Naive thymus-derived CD8-positive, alpha-beta T cell (primary cell): ENCODE measurements around the gene ELOVL7. TPM values are rescaled to one million over a fixed set of nuclear protein-coding genes. Genes with fewer than 3 reads are reported as not detected.
A peak's percentile ranks its signal among the peaks of the same experiment; 100 is the strongest.

ENCODE experiments used
- ATAC-seq, 2 donors: fragments of 150-1000 bp; cut with Tn5 transposase in 1 of 2; sonication (Bioruptor Pico), chemical (Tn5 transposase) in 1 of 2; 1 replicate in 1 of 2; 2 replicates in 1 of 2; pipeline ENCODE4 v1.10.0; 2021; ENCODE audit warnings: mild to moderate bottlenecking in 2 of 2, moderate library complexity in 2 of 2
- POLR2A ChIA-PET: fragments of 350-600 bp; sonication (Branson Sonifier 250); formaldehyde crosslinking; loops from one replicate; lab custom pipeline; 2021; ENCODE audit warnings: antibody characterized with exemption; lab: Charles Lee
- DNase-seq, 10 donors: peaks; one replicate each; pipeline versions ENCODE4 v3.0.0 to v3.0.0-alpha.2; 2020 to 2022
- H3K27ac Mint-ChIP-seq, 10 donors: one replicate each; pipeline ENCODE4 v1.8.0; 2020 to 2022; ENCODE audit warnings: mild to moderate bottlenecking in 10 of 10, mixed read lengths in 10 of 10, moderate library complexity in 4 of 10, inconsistent platforms in 1 of 10
- H3K27me3 Mint-ChIP-seq, 5 donors: one replicate each; pipeline ENCODE4 v1.8.0; 2021 to 2022; ENCODE audit warnings: mixed read lengths in 5 of 5
- H3K36me3 Mint-ChIP-seq, 3 donors: one replicate each; pipeline ENCODE4 v1.8.0; 2020 to 2022; ENCODE audit warnings: mixed read lengths in 3 of 3, mild to moderate bottlenecking in 2 of 3, inconsistent platforms in 1 of 3
- H3K4me1 Mint-ChIP-seq, 4 donors: one replicate each; pipeline ENCODE4 v1.8.0; 2021 to 2022; ENCODE audit warnings: mixed read lengths in 4 of 4
- H3K4me3 Mint-ChIP-seq, 10 donors: one replicate each; pipeline ENCODE4 v1.8.0; 2020 to 2022; ENCODE audit warnings: mild to moderate bottlenecking in 10 of 10, mixed read lengths in 10 of 10, moderate library complexity in 6 of 10, inconsistent platforms in 1 of 10
- H3K9me3 Mint-ChIP-seq, 9 donors: one replicate each; pipeline ENCODE4 v1.8.0; 2020 to 2022; ENCODE audit warnings: mixed read lengths in 9 of 9, mild to moderate bottlenecking in 3 of 9, inconsistent platforms in 1 of 9, moderate library complexity in 1 of 9
- polyA plus RNA-seq, 3 donors: library from polyadenylated mRNA; unstranded; fragments of 300-500 nt; fragmentation: Illumina TruSeq; gene quantifications; one replicate each; pipeline ENCODE4 v1.2.3, GENCODE V29; 2021
- total RNA-seq, 8 experiments: library from RNA in 2 of 8; stranded (reverse) in 2 of 8; gene quantifications; one replicate each; pipeline ENCODE4 v1.2.3 and lab custom pipeline; 2021 to 2026

ELOVL7 gene
- total and polyA plus RNA-seq, 5 experiments from 2014 or later = 0.29 TPM; not detected in 4

- ATAC-seq (no peak), DNase-seq (no peak)
- Mint-ChIP-seq H3K4me3 (no peak overlapping the region), H3K36me3 (peaks cover 0 to 8% (median 0%) of the 10 kb centered on the region in 3 donors), H3K4me1 (no peaks in the 10 kb centered on the region), H3K9me3 (peaks cover 0 to 7% (median 4%) of the 10 kb centered on the region in 9 donors), H3K27ac (no peak overlapping the region), H3K27me3 (peaks cover 0 to 3% (median 0%) of the 10 kb centered on the region in 5 donors)
- POLR2A ChIA-PET = no interaction called here
These were observed 8.9 kb upstream of the ELOVL7 start for GRCh38 chr5:60852940-60853339.

DNA sequence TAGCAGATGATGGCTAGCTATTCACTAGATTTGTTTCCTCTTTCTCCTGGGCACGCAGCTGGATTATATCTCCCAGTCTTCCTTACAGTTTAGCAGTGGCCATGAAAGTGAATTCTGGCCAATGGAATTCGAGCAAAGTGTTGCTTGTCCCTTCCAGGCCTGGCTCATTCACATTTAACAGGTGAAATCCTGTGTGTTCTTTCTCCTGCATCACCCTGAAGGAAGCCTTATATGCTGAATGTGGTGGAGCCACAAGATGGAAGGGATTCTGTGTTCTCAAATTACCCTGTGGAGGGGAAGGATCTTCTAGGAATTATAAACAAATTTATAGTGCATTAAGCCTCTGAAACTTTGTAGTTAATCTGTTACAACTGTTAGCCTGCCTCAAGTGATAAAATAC lies 8.2 kb upstream of the ELOVL7 start:
- Mint-ChIP-seq H3K4me1 (no peaks in the 10 kb centered on the region), H3K27ac (no peak overlapping the region), H3K27me3 (peaks cover 0 to 3% (median 0%) of the 10 kb centered on the region in 5 donors), H3K36me3 (peaks cover 0 to 4% (median 0%) of the 10 kb centered on the region in 3 donors), H3K9me3 (peaks cover 0 to 7% (median 2%) of the 10 kb centered on the region in 9 donors), H3K4me3 (no peak overlapping the region)
- DNase-seq (no peak), ATAC-seq (no peak)
- POLR2A ChIA-PET = no interaction called here

DNA sequence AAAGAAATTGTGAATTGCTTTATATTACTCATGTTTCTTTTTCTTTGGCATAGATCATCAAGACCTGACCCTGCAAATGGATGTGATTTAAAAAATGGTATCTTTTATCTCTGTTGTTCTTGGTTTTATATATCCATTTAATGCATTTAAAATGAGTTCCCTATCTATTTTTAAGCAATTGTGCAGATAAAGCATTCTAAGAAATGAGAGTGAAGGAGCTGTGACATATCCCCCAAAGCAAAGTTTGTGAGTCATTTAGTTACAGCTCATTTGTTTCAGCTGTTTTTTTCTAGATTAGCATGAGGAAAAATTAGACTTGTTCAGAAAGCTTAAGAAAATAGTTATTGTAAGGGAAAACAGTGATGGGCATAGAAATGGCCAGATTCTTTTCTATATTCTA lies 7.6 kb upstream of the ELOVL7 start:
- H3K36me3 Mint-ChIP-seq = peaks cover 0 to 4% (median 0%) of the 10 kb centered on the region in 3 donors
- ATAC-seq (no peak), DNase-seq (no peak)
- peaks cover 0 to 5% (median 4%) of the 10 kb centered on the region in 5 donors for H3K27me3 Mint-ChIP-seq
- no peaks in the 10 kb centered on the region for H3K4me1 Mint-ChIP-seq
- no peak overlapping the region for H3K4me3 Mint-ChIP-seq
- POLR2A ChIA-PET = no interaction called here
- H3K9me3 Mint-ChIP-seq = peaks cover 0 to 7% (median under 1%) of the 10 kb centered on the region in 9 donors
- no peak overlapping the region for H3K27ac Mint-ChIP-seq

DNA sequence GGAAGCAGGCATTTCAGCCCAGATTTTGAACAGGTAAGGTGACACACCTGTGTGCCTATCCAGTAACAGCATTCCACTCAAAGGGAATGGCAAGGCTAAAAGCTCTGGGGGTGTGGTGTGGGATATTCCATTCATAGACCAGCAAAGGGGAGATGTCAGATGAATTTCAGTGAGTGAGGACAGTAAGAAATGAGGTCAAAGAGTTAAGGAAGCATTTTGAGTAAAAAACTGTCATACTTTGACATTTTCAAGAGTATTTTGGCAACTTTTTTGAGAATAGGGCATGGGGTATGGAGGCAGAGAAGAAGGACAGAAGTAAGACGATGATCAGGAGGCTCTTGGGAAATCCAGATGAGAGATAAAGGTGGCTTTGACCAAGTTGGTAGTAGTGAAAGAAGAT lies 2.2 kb upstream of the ELOVL7 start:
- no peaks in the 10 kb centered on the region for H3K9me3 Mint-ChIP-seq
- no peak overlapping the region for H3K4me3 Mint-ChIP-seq
- peaks cover 5 to 15% (median 9%) of the 10 kb centered on the region in 4 donors for H3K4me1 Mint-ChIP-seq
- POLR2A ChIA-PET = no interaction called here
- H3K27me3 Mint-ChIP-seq = peaks cover 26 to 51% (median 43%) of the 10 kb centered on the region in 5 donors
- ATAC-seq = no peak
- H3K27ac Mint-ChIP-seq = no peak overlapping the region
- peaks cover 0 to 11% (median 0%) of the 10 kb centered on the region in 3 donors for H3K36me3 Mint-ChIP-seq
- no peak for DNase-seq

DNA sequence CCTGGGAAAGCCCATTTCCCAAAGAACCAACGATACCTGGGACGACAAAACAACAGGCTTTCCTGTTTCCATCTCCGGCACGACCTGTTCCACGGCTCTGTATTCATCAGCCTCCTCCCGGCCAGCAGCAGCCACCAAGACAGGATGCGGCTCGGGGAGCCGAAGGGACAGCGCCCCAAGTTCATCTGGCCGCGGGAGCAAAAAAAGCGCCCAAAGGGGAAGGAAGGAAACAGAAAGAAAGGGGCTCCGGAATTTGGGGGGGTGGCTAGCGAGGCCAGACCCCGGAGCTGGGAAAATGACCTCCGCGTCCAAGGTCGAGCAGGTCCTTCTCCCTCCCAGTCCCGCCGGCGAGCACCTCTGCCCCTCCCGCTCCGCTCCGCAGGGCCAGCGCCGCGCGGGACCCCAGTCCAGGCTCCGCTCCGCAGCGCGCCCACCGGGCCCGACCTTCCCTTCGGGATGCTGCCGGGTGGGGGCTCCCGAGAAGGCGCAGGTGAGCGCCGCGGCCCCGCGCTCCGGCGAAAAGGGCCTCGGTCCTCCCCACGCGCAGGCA lies 608 bp downstream of the ELOVL7 start:
- Mint-ChIP-seq H3K27ac (no peak overlapping the region), H3K27me3 (peaks cover 34 to 67% (median 51%) of the 10 kb centered on the region in 5 donors), H3K9me3 (no peaks in the 10 kb centered on the region), H3K4me1 (peaks cover 5 to 15% (median 9%) of the 10 kb centered on the region in 4 donors), H3K4me3 (peak overlapping the region; percentile 30 to 74 (median 64)), H3K36me3 (peaks cover 0 to 11% (median 0%) of the 10 kb centered on the region in 3 donors)
- DNase-seq (no peak), ATAC-seq (no peak)
- POLR2A ChIA-PET = no interaction called here

GRCh38 chr5:60842871-60843385 lies 1.1 kb downstream of the ELOVL7 start:
- Mint-ChIP-seq H3K4me1 (peaks cover 5 to 15% (median 9%) of the 10 kb centered on the region in 4 donors), H3K36me3 (peaks cover 0 to 11% (median 0%) of the 10 kb centered on the region in 3 donors), H3K27me3 (peaks cover 34 to 67% (median 54%) of the 10 kb centered on the region in 5 donors), H3K4me3 (peak overlapping the region; percentile 30 to 79 (median 70)), H3K27ac (peak overlapping the region in 1 of 10 donors; percentile 1), H3K9me3 (no peaks in the 10 kb centered on the region)
- no peak for ATAC-seq
- no peak for DNase-seq
- POLR2A ChIA-PET = no interaction called here

- peaks cover 5 to 15% (median 9%) of the 10 kb centered on the region in 4 donors for H3K4me1 Mint-ChIP-seq
- H3K27me3 Mint-ChIP-seq = peaks cover 32 to 62% (median 48%) of the 10 kb centered on the region in 5 donors
- H3K4me3 Mint-ChIP-seq = no peak overlapping the region
- POLR2A ChIA-PET = no interaction called here
- ATAC-seq (no peak), DNase-seq (no peak)
- H3K9me3 Mint-ChIP-seq = no peaks in the 10 kb centered on the region
- H3K36me3 Mint-ChIP-seq = peaks cover 0 to 11% (median 0%) of the 10 kb centered on the region in 3 donors
- H3K27ac Mint-ChIP-seq = no peak overlapping the region
These were observed 2.7 kb downstream of the ELOVL7 start for GRCh38 chr5:60841361-60841760.

- H3K27ac Mint-ChIP-seq = no peak overlapping the region
These were observed 7.9 kb downstream of the ELOVL7 start for GRCh38 chr5:60836131-60836530.

DNA sequence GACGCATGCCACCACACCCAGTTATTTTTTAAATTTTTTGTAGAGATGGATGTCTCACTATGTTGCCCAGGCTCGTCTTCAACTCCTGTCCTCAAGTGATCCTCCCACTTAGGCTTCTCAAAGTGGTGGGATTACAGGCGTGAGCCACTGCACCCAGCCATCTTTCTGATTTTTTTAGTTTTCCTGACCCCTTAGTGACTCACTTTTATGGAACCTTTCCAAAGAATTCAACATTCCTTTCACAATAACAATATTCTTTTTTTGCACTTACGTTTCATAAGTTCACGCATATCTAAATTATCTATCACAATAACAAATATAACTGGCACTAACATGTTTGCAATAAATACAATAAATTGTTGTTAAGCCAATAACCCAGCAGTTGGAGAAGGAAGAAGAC lies 8.5 kb downstream of the ELOVL7 start:
- POLR2A ChIA-PET = no interaction called here
- no peak for ATAC-seq
- Mint-ChIP-seq H3K4me1 (no peaks in the 10 kb centered on the region), H3K4me3 (no peak overlapping the region), H3K27ac (no peak overlapping the region), H3K9me3 (no peaks in the 10 kb centered on the region), H3K27me3 (peaks cover 8 to 26% (median 15%) of the 10 kb centered on the region in 5 donors), H3K36me3 (peaks cover 0 to 2% (median 0%) of the 10 kb centered on the region in 3 donors)
- DNase-seq = no peak

More at GRCh38 chr5:60836131-60836530, 7.9 kb downstream of the ELOVL7 start:
- no peak for DNase-seq
- Mint-ChIP-seq H3K4me3 (no peak overlapping the region), H3K27me3 (peaks cover 8 to 29% (median 16%) of the 10 kb centered on the region in 5 donors), H3K9me3 (no peaks in the 10 kb centered on the region), H3K4me1 (no peaks in the 10 kb centered on the region), H3K36me3 (peaks cover 0 to 2% (median 0%) of the 10 kb centered on the region in 3 donors)
- POLR2A ChIA-PET = no interaction called here
- ATAC-seq = no peak

DNA sequence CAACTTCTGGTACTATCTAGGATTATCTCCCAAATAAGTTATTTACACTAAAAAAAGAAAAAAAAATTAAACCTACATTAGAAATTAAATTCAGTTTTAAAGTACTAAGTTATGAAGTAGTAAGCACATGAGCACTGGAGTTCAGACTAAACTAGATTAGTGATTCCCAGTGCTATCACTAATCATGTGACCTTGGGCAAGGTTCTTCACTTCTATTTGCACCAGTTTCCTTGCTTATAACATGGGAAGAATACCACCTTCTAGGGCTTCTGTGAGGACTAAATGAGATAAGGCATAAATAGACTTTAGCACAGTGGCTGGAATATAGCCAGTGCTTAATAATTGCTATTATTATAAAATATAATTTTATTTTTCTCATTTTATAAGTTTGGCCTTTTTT lies 10.5 kb downstream of the ELOVL7 start:
- H3K4me1 Mint-ChIP-seq = no peaks in the 10 kb centered on the region
- H3K36me3 Mint-ChIP-seq = peaks cover 0 to 2% (median 0%) of the 10 kb centered on the region in 3 donors
- ATAC-seq = no peak
- POLR2A ChIA-PET = no interaction called here
- no peak overlapping the region for H3K4me3 Mint-ChIP-seq
- H3K9me3 Mint-ChIP-seq = no peaks in the 10 kb centered on the region
- H3K27ac Mint-ChIP-seq = no peak overlapping the region
- no peak for DNase-seq
- H3K27me3 Mint-ChIP-seq = peaks cover 1 to 14% (median 6%) of the 10 kb centered on the region in 5 donors

DNA sequence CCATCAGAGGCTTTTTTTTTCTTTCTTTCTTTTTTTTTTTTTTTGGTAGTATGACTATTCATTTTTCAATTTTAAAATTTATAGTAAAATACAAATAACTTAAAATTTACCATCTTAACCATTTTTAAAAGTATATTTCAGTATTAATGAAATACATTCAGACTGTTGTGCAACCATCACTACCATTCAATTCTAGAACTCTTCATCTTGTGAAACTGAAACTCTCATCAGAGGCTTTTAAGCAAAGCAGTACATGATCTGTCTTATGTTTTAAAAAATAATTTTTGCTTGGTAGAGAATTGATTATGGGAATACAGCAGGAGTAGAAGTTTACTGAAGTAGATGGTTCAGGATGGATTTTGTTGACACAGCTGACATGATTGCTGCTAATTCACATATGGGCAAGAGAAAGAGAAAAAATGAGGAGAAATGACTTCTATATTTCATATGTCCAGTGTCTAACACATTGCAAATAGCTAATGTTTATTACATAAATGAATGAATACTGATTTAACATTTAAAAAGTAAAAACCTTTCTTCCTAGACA lies 13.4 kb downstream of the ELOVL7 start:
- H3K9me3 Mint-ChIP-seq = no peaks in the 10 kb centered on the region
- ATAC-seq (no peak), DNase-seq (no peak)
- peaks cover 0 to 7% (median 4%) of the 10 kb centered on the region in 5 donors for H3K27me3 Mint-ChIP-seq
- peaks cover 0 to under 1% (median 0%) of the 10 kb centered on the region in 3 donors for H3K36me3 Mint-ChIP-seq
- no peak overlapping the region for H3K27ac Mint-ChIP-seq
- POLR2A ChIA-PET = no interaction called here
- H3K4me1 Mint-ChIP-seq = no peaks in the 10 kb centered on the region
- H3K4me3 Mint-ChIP-seq = no peak overlapping the region

DNA sequence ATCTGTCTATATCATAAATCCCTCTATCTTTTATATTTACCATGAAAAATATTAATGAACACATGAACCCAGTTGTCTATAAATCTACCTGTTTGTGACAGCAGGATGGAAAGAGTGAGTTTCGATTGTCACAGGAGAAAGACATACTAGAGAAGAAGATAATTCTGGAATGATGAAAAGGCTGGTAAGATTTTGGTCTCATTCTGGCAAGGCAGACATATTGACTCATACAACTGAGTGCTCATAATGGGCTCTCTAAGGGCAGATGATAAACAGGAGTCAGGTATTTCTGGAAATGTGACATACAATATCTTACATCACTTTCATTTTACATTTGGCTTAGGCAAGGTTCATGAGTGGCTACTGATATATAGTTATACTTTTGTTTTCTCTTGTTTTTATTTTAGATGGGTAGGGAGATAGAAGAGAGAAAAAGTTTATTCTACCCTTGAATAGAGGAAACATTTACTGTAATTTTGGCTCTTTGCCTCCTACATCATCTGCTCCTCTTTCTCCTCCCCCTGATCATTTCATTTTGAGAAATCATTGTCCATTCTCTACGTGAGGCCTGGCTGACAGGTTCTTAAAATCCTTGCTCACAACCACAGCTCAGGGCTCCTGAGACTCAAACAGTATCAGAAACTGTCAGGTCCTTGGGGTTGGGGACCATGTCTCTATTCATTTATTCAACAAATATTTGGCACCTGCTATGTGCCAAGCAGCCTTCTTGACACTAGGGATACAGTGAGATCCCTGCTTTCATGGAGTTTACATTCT lies 14.4 kb downstream of the ELOVL7 start:
- Mint-ChIP-seq H3K27me3 (peaks cover 0 to 5% (median 3%) of the 10 kb centered on the region in 5 donors), H3K4me1 (no peaks in the 10 kb centered on the region), H3K27ac (no peak overlapping the region), H3K9me3 (no peaks in the 10 kb centered on the region), H3K4me3 (no peak overlapping the region), H3K36me3 (no peaks in the 10 kb centered on the region)
- POLR2A ChIA-PET = no interaction called here
- DNase-seq (no peak), ATAC-seq (no peak)

DNA sequence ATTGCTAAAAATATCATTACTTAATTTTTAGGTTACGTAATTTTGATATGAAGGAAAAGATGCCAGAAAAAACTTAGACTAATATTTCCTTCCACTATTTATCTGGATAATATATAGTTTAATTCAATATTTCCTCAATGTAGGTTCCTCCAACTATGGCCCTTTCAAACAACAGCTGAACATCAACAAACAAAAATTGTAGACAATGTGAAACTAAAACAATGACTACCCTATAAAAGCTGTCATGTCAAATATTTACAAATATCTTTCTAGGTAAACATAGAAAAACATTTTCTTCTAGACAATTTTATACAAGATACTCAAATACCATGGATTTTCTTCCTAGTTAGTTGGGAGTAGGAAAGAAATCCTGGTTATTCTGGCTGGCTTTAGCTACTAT lies 16.9 kb downstream of the ELOVL7 start:
- H3K36me3 Mint-ChIP-seq = no peaks in the 10 kb centered on the region
- no peaks in the 10 kb centered on the region for H3K9me3 Mint-ChIP-seq
- no peak for ATAC-seq
- H3K4me1 Mint-ChIP-seq = no peaks in the 10 kb centered on the region
- H3K27me3 Mint-ChIP-seq = peaks cover 0 to 5% (median 3%) of the 10 kb centered on the region in 5 donors
- no peak for DNase-seq
- H3K4me3 Mint-ChIP-seq = no peak overlapping the region
- POLR2A ChIA-PET = no interaction called here
- H3K27ac Mint-ChIP-seq = no peak overlapping the region
